Uterus (tissue), 4 donors: ENCODE results near the gene SH3YL1. TPM values are rescaled to one million over a fixed set of nuclear protein-coding genes. Genes with fewer than 3 reads are reported as not detected.
"Not testable (repeated sequence)": the region's sequence is repeated elsewhere in the genome, so short reads cannot be mapped to it uniquely, and the experiment has no call there.

Source experiments
- DNase-seq, 2 donors: peaks; one replicate each; pipeline ENCODE4 v3.0.0-alpha.2; 2019 to 2020
- H3K27ac ChIP-seq, 2 donors: fragments of 200-600 bp; sonication (generic); 1 replicate in 1 of 2; 2 replicates in 1 of 2; pipeline ENCODE4 v1.5.1; 2016 to 2018
- H3K27me3 ChIP-seq, 2 donors: fragments of 200-600 bp; sonication (generic); one replicate each; pipeline ENCODE4 v1.5.1; 2018 to 2019; ENCODE audit warnings: control low read depth in 1 of 2
- H3K36me3 ChIP-seq, 2 donors: fragments of 200-600 bp; sonication (generic); one replicate each; pipeline ENCODE4 v1.5.1; 2019; ENCODE audit warnings: control low read depth in 1 of 2
- H3K4me1 ChIP-seq, 2 donors: fragments of 200-600 bp; sonication (generic); one replicate each; pipeline ENCODE4 v1.5.1; 2018 to 2019; ENCODE audit warnings: control low read depth in 1 of 2
- H3K4me3 ChIP-seq, 2 donors: fragments of 200-600 bp; sonication (generic); 1 replicate in 1 of 2; 2 replicates in 1 of 2; pipeline ENCODE4 v1.5.1; 2018 to 2019; ENCODE audit warnings: mild to moderate bottlenecking in 1 of 2
- H3K9me3 ChIP-seq, 2 donors: fragments of 200-600 bp; sonication (generic); one replicate each; pipeline ENCODE4 v1.5.1; 2019; ENCODE audit warnings: control low read depth in 1 of 2
- CTCF ChIP-seq, 4 experiments: fragments of 200-600 bp in 2 of 4; fragments of 450-650 bp in 2 of 4; sonication (generic) in 2 of 4; IDR thresholded peaks; one replicate each; pipeline ENCODE4 v1.5.1; 2016 to 2019; ENCODE audit warnings: antibody characterized with exemption in 4 of 4, mild to moderate bottlenecking in 2 of 4, moderate library complexity in 1 of 4
- POLR2A ChIP-seq, 2 donors: fragments of 450-650 bp; IDR thresholded peaks; one replicate each; pipeline ENCODE4 v1.6.1; 2016; ENCODE audit warnings: antibody characterized with exemption in 2 of 2, mild to moderate bottlenecking in 1 of 2, moderate library complexity in 1 of 2
- intact Hi-C: fragments of 100-400 bp; cut with DNase I; formaldehyde crosslinking; loops from one replicate; pipeline ENCODE4 v1.15.1; 2023; ENCODE audit warnings: low total_unique reads
- total RNA-seq, 4 donors: library from RNA; depleted of rRNA in 3 of 4; stranded (reverse); fragments of >200 nt in 3 of 4; gene quantifications; one replicate each; pipeline versions ENCODE4 v1.1.0 to v1.2.4, GENCODE V29; 2014 to 2023
- donor health status: DM: yes; HTN: yes; CAD: no.

The SH3YL1 gene
- total RNA-seq, 4 donors from 2014 or later = 6.9 to 113 (median 55.5) TPM

GRCh38 chr2:175880-176820, 87.7 kb downstream of the SH3YL1 start:
- Histone ChIP-seq H3K27me3 (no peaks in the 10 kb centered on the region), H3K27ac (peak overlapping the region; percentile 45 to 63), H3K4me3 (no peak overlapping the region), H3K36me3 (no peaks in the 10 kb centered on the region), H3K9me3 (no peaks in the 10 kb centered on the region), H3K4me1 (peaks cover 0 to 8% of the 10 kb centered on the region in 2 donors)
- TF ChIP-seq CTCF (IDR thresholded peaks at IDR 0.05) (no peak), POLR2A (IDR thresholded peaks at IDR 0.05) (no peak)
- intact Hi-C loops = no loop called here
- DNase-seq = peak in 1 of 2 donors; percentile 50

- no peak for TF ChIP-seq POLR2A (IDR thresholded peaks at IDR 0.05)
- TF ChIP-seq CTCF (IDR thresholded peaks at IDR 0.05) = no peak
- peak overlapping the region; percentile 45 to 63 for H3K27ac ChIP-seq
- DNase-seq = peak in 1 of 2 donors; percentile 66
- H3K4me1 ChIP-seq = peaks cover 0 to 5% of the 10 kb centered on the region in 2 donors
- intact Hi-C loops = no loop called here
- no peaks in the 10 kb centered on the region for H3K9me3 ChIP-seq
- H3K36me3 ChIP-seq = no peaks in the 10 kb centered on the region
- H3K27me3 ChIP-seq = no peaks in the 10 kb centered on the region
- peak overlapping the region in 1 of 2 donors; percentile 5 for H3K4me3 ChIP-seq
Observed at GRCh38 chr2:175161-175786, 88.6 kb downstream of the SH3YL1 start.

- H3K4me3 ChIP-seq, H3K4me1 ChIP-seq, H3K36me3 ChIP-seq, DNase-seq, intact Hi-C loops, H3K27ac ChIP-seq, H3K27me3 ChIP-seq, H3K9me3 ChIP-seq: not testable (repeated sequence)
- TF ChIP-seq CTCF (IDR thresholded peaks at IDR 0.05) = peak in 1 of 4 experiments; percentile 35
Observed at GRCh38 chr2:172120-172519, 91.7 kb downstream of the SH3YL1 start.

GRCh38 chr2:169741-170140, 94.1 kb downstream of the SH3YL1 start:
- intact Hi-C loops = no loop called here
- H3K4me3 ChIP-seq = no peak overlapping the region
- no peaks in the 10 kb centered on the region for H3K4me1 ChIP-seq
- no peak for TF ChIP-seq POLR2A (IDR thresholded peaks at IDR 0.05)
- no peak for TF ChIP-seq CTCF (IDR thresholded peaks at IDR 0.05)
- H3K9me3 ChIP-seq = no peaks in the 10 kb centered on the region
- H3K27ac ChIP-seq = no peak overlapping the region
- H3K27me3 ChIP-seq = no peaks in the 10 kb centered on the region
- no peaks in the 10 kb centered on the region for H3K36me3 ChIP-seq
- no peak for DNase-seq

Other genes starting within 250 kb of the SH3YL1 start
- 10 to 100 TPM in 2 of 4 donors, 1 to 10 TPM in 1, under 1 TPM in 1; 0.51 to 13.2 (median 8.5) TPM for gene FAM110C, start 217.5 kb downstream of the SH3YL1 start, total RNA-seq
- 100 to 1,000 TPM in 2 of 4 donors, 10 to 100 TPM in 2; 58.8 to 139 (median 88.6) TPM for gene ACP1, start 915 bp upstream of the SH3YL1 start, total RNA-seq
- 10 to 100 TPM in 2 of 4 donors, 1 to 10 TPM in 2; 3.3 to 82.6 (median 19.0) TPM for gene ALKAL2, start 24.1 kb upstream of the SH3YL1 start, total RNA-seq